Body of pancreas (tissue), 4 donors: ENCODE measurements around the gene ABCB8.

Source experiments
- POLR2A ChIP-seq, 3 donors: fragments of 450-650 bp; IDR thresholded peaks; one replicate each; pipeline ENCODE4 v1.6.1; 2016; ENCODE audit warnings: antibody characterized with exemption in 3 of 3, mild to moderate bottlenecking in 2 of 3
- TF ChIP-seq, protein P1 (sequence below), 7 experiments: fragments of 450-650 bp in 4 of 7; fragments of 200-600 bp in 3 of 7; sonication (generic) in 3 of 7; IDR thresholded peaks; one replicate each; pipeline ENCODE4 v1.5.1; 2016 to 2019; ENCODE audit warnings: antibody characterized with exemption in 7 of 7

- TF ChIP-seq, protein P1, sequence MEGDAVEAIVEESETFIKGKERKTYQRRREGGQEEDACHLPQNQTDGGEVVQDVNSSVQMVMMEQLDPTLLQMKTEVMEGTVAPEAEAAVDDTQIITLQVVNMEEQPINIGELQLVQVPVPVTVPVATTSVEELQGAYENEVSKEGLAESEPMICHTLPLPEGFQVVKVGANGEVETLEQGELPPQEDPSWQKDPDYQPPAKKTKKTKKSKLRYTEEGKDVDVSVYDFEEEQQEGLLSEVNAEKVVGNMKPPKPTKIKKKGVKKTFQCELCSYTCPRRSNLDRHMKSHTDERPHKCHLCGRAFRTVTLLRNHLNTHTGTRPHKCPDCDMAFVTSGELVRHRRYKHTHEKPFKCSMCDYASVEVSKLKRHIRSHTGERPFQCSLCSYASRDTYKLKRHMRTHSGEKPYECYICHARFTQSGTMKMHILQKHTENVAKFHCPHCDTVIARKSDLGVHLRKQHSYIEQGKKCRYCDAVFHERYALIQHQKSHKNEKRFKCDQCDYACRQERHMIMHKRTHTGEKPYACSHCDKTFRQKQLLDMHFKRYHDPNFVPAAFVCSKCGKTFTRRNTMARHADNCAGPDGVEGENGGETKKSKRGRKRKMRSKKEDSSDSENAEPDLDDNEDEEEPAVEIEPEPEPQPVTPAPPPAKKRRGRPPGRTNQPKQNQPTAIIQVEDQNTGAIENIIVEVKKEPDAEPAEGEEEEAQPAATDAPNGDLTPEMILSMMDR (IDR thresholded peaks at IDR 0.05) = no peak
- TF ChIP-seq POLR2A (IDR thresholded peaks at IDR 0.05) = no peak
Observed at GRCh38 chr7:151046603-151047573, 18.6 kb downstream of the ABCB8 start.
